GM18499 (cell line): ENCODE measurements around the gene CLCA2.

Experiments
- ATAC-seq: cut with Tn5 transposase; IDR thresholded peaks from one replicate; pipeline ENCODE4 v1.9.1; 2021; ENCODE audit warnings: moderate number of reproducible peaks; ENCODE audit not compliant: insufficient read depth, unreplicated experiment

The CLCA2 gene

DNA sequence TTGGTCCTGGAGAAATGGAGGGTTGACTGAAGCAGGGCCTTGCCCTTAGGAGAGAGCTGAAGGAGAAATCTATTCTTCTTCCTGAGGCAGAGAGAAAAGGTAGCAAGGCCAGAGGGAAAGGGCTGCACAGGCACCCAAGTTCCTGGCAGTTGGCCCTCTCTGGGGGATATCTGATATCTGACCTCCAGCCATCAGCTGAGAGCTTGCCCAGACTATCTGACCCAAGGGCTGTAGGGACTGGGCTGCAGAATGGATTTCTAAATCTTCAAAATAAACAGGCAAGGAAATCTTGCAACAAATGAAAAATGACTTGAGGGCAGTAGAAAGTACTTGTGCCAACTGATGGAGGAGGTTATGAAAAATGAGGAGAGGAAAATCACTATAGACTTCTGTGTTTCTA lies 498 bp upstream of the CLCA2 start:
- ATAC-seq = no peak

DNA sequence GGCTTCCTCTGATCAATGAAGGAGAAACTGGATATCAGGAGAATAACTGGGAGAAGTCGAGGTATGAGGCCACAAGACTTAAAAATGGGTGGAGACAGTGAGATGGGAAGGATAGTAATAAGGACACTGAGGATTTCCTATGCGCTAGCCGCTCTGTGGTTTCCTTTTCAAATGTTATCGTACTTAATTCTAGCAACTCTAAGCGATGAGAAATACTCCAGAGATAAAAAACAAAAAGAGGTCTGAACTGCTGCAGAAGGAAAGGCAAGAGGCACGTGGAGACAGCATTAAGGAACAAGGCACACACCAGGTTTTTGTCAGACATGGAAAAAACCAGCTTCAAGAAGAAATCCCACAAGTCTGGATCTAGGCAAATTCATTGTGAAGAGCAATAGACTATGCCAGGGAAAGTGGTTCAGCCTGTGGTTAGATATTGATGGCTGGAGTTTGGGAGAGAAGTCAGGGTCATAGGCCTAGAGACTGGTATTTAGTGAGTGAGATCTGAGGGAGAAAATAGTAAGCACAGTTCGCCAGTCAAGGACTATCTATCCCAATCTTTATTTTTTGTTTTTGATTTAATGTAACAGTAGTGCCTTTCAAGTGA lies 5.3 kb downstream of the CLCA2 start:
- ATAC-seq = no peak

DNA sequence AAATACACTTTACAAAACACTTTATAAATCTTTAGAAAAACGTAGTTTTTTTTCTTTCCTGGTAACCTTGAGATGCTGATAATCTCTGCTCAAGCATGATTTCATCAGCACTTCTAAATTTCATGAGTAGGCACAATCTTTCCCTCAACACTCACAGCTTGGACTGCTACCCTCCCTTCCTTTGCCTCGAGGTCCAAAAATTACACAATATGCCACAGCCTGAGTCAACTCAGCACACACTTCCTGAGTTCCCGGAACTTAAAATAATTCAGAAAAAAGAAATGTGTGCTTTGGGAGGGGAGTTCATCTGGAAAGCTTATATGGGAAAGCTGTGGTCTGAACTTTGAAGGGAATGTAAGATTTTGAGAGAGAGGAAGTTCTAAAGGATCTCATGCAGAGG lies 5.9 kb downstream of the CLCA2 start:
- no peak for ATAC-seq

DNA sequence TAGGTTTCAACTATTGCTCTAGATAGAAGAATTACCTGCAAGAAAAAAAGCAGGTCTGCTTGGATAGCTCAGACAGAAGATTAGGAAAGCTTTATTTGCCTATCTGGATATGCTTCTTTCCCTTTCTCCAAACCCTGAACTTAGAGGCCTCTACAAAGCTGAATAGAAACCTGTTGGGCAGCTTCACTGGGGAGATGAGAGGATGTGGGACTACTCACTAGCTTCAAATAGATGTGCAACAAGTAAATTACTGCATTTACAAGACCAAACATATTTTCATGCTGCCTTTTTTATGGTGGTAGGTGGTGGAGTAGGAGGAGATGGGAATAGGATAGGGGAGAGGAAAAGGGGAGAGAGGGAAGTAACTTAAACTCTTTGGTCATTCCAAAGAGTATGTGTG lies 6.4 kb downstream of the CLCA2 start:
- no peak for ATAC-seq

DNA sequence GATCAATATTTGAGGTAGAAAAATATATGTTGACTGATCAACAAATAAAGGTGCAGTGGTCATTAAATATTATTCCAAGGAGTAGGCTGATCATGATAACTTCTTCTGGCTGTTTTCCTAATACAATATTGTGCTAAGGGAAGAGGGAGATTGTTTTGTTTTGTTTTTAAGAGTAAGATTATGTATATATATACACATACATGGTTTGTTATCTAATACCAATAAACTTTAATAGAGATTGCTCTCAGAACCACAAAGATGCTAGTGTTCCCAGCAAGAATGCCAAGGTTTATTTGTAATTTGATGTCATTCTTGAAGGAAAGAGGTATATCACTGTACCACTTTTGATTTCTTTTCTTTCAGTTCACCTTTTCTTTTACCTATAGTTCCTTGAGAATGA lies 10.1 kb downstream of the CLCA2 start:
- ATAC-seq = no peak

DNA sequence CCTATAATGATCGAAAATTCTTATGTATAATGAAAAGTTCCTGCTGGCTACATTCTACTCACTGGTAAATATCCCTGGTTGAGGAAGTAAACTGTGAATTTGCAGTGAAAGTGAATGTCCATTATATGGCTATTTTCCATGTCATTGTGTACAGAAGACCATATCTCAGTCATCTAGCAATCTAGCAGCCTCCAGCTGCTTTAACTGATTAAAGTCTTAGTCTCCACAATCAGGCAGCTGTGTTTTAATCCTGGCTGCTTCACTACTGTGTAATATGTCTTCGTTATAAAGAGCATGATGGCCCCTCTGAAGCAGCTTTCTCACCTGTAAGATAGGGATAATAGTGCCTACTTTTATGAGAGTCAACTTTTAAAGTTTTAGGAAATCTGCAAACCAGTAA lies 11.4 kb downstream of the CLCA2 start:
- no peak for ATAC-seq

DNA sequence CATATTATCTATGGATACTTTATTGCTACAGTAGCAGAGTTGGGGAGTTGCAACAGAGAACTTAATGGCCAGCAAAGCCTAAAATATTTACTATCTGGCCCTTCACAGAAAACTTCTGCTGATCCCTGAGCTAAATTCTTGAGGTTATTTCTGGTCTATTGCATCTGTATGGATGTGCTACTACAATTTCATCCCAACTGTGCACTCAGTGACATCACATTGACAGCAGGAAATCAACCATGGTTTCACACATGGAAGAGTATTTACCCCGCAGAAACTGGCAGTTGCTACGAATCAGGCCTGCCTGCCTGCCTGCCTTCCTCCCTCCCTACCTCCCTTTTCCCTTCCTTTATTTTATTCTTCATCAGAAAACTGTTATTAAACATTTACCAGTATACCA lies 12.1 kb downstream of the CLCA2 start:
- no peak for ATAC-seq

DNA sequence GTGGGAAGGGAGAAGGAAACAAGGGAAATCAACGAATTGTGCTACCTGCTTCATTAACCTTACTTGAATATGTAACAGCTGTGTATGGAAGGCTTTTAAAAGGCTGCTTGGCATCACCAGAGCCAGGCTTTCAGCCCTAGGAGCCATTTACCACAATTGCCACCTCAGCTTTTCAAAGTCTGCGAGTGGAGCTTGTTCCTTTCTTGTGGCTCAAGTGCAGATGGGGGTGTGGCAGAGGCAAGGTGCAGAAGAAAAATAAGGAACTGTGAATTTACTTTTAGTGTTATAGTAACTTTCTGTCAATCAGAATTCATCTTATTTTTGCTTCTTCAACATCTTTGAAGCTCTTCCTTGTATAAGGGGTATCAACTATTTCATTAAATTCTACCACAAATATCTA lies 17.6 kb downstream of the CLCA2 start:
- no peak for ATAC-seq

DNA sequence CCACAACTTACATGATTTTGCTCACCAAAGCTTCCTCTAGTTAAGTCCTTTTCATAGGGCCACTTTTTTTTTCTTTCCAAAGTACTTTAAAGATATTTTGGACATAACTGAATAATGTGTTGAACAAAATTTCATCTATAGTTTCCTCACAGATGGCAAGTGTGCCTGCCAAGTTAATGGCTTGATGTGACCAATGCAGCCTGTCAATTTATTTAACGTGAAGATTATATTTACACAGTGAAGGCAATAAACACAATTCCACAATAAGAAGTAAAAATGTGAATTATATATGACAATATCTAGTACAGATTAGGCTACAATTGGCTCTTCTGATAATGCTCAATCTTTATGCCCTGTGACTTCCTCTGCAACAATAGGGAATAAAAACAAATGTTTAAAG lies 18.0 kb downstream of the CLCA2 start:
- ATAC-seq = no peak

DNA sequence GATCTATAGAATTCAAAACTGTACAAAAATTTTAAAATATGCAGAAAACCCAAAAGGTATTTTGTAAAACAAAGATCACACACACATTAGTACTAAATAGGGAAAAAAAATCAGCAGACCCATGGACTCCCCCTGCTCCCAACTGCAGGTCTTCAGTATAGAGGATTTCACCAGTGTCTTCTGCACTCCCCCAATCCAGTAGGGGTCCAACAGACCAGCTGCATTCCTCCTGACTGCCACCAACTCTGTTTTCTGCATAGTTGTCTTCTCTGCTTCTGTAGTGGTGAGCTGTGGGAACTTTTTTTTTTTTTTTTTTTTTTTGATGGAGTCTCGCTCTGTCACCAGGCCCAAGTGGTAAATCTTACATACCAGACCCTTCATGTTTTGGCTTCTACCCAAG lies 21.9 kb downstream of the CLCA2 start:
- no peak for ATAC-seq

DNA sequence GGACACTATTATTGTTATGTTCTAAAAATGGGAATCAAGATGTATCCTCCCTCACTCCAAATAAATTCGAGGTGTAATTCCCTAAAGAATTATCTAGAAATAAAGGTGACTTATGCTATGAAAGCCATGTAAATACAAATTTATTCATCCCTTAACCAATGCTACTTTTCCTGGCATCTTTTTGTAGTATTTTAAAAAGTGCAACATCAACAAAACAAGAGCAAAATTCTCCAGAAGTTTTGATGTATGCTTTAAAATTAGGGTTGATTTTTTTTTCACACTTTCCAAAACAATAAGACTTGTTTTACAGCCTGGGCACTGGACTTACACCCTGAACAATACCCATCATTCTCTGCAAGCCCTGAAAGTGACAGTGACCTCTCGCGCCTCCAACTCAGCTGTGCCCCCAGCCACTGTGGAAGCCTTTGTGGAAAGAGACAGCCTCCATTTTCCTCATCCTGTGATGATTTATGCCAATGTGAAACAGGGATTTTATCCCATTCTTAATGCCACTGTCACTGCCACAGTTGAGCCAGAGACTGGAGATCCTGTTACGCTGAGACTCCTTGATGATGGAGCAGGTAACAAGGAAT lies 23.3 kb downstream of the CLCA2 start:
- ATAC-seq = no peak

DNA sequence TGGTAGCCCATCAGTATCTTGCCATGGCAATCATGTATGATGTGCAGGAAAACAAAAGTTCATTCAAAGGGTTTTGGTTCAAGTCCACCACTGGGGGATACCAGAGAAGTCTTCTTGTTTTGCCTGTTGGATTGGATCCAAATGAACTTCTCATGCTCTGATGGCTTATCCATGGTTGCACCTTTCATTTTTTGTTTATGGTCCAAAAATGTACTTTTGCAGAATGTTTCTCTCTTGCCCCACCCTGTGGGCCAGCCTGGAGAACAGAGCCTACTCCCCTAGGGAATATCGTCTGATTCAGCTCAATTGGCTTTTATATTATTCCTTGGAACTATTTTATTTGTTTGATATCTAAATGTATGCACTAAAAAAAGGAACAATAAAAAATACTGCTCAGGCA lies 24.7 kb downstream of the CLCA2 start:
- no peak for ATAC-seq

DNA sequence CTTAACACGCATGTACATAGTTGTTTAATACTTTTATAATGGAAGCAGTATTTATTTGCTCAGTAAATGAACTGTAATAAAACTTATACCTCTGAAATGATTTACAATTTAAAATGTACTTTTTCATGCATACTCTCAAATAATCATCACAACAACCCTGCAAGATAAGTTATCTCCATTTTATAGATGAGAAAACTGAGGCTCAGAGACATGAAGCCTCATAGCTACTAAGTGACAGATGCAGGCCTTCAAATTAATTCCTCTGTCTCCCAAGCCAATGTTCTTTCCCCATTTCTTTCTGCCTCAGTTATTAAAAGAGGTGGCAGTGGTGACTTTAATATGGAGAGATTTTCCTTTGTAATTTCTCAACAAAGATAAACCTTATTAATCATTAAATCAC lies 25.1 kb downstream of the CLCA2 start:
- ATAC-seq = no peak

DNA sequence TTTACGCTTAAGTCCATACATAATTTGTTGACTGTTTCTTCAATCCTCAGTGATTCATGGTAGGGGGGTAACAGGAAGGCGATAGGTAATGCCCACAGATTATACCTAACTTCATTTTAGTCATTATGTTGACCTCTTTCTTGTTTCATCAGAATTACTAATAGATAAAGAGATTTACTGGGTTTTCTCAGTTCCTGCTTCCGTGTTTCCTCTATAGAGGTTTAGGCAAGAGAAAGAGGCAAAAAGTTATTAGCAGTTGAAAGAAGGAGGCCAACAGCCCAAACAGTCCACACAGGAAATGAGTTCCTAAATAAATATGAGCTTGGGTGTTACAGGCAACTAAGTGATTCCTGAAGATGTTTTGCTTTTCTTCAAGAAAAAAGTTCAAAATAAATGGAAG lies 26.9 kb downstream of the CLCA2 start:
- ATAC-seq = no peak

DNA sequence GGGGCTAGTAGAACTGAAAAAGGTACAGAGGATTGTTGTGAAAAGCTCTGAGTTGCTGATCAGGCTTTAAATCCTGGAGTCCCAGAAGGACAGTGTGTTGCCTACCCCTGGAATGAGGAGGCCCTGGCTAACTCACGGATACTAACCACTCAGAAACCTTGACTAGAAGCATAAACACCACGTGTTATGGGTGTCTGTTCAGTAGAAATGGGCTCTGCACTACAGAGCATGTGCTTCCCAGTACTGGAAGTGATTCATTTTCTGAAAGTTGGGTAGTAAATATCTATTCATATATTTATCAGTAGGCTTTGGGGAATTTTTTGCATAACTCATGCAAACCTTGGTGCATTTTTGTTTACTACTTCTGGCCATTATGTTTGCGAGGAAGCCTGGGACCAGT lies 29.7 kb downstream of the CLCA2 start:
- no peak for ATAC-seq

DNA sequence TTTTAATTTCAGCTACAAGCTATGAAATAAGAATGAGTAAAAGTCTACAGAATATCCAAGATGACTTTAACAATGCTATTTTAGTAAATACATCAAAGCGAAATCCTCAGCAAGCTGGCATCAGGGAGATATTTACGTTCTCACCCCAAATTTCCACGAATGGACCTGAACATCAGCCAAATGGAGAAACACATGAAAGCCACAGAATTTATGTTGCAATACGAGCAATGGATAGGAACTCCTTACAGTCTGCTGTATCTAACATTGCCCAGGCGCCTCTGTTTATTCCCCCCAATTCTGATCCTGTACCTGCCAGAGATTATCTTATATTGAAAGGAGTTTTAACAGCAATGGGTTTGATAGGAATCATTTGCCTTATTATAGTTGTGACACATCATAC lies 31.1 kb downstream of the CLCA2 start:
- ATAC-seq = no peak

DNA sequence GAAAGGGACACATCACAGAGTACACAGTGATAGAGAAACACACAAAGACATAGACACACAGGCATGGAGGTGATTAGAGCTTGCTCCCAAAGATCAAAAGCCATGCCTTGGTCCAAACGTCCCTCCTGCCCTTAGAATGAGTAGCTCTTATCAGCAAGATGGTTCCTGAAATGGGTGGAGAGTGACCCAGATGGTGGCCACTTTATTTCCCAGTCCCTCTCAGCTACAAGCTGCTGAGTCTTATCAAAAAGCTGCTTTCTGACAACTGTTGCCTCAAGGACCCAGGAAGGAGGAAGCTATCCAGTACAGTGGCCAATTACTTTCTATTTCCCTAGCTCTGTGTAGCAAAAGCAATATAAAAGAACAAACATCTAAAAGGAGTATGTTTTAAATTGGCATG lies 37.0 kb downstream of the CLCA2 start:
- ATAC-seq = no peak

DNA sequence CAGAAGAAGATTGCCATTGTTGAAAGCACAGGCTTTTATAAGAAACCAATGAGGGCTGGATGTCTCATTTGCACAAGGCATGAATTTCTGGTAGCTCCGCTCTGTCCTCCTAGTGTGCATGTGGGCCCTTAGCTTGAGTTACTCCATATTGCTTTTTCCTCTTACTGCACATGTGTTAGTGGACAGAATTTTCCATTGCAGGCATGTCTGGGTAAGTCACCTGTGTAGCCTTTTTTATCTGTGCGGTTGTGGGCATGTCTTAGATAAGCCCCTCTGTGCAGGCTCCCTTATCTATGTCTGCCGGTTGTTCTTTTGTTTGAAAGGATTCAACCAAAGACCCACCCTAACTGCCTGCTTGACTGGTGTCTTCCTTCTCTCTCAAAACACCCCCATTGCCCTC lies 37.5 kb downstream of the CLCA2 start:
- ATAC-seq = no peak

DNA sequence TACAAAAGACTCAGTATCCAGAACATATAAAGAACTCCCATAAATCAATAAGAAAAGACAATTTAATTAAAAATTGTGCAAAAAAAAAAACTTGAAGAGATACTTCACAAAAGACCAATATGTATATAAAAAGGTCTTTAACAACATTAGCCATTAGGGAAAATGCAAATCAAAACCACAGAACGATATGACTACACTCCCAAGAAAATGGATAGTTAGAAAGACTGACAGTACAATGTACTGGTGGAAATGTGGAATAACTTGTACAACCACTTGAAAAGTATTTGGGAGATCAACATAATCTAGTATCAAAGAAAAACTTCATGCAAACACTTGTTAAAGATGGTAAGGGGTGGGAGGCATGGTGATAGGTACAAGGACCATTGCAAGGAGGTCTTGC lies 40.8 kb downstream of the CLCA2 start:
- no peak for ATAC-seq

DNA sequence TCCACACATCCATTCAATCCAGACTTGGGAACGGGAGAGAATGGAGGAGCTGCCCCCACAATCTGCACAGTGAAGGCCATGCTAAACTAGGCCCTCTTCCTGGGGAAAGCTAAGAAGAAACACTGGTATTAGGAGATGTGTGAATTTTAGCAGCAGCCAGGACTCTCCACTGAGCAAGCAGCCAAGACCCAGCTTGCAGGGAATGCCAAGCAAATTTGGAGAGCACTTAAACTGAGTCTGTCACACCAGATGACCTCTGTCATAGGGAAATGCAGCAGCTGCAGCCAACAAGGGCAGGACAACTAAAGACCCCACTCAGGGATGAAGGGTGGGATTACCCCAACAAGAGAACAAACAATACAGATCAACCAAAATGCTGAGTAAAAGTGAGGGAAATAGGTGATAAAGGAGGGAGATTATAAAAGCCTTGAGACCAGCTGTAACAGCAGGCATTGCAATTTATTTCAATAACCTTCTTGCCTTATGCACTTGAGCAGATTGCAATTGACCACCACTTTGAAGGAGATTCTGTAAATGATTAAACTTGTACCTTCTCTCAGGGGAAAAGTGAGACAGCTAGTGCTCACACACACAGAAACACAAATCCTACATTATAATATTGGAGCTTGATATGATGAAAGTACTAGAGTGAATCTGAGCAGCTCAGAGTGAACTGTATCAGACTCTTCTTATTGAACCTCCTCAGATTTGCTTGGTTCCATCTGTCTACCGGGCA lies 42.3 kb downstream of the CLCA2 start:
- ATAC-seq = no peak

DNA sequence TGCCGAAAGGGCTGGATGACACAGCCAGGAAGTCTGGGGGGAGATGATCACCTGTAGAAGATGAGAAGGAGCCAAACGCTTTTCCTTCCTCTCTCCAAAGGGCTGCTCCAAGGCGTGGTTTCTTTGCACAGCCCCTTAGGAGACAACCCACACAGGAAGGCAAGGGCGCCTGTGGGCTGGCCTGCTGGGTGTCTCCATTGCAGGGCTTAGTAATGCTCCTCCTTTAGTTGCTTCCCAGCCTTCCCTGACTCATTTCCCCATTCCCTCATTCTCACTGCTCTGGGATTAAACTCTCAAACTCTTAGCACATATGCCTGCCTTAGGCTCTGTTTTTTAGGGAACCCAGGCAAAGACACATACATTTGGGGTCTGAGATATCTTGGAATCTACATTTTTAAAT lies 43.0 kb downstream of the CLCA2 start:
- ATAC-seq = no peak

DNA sequence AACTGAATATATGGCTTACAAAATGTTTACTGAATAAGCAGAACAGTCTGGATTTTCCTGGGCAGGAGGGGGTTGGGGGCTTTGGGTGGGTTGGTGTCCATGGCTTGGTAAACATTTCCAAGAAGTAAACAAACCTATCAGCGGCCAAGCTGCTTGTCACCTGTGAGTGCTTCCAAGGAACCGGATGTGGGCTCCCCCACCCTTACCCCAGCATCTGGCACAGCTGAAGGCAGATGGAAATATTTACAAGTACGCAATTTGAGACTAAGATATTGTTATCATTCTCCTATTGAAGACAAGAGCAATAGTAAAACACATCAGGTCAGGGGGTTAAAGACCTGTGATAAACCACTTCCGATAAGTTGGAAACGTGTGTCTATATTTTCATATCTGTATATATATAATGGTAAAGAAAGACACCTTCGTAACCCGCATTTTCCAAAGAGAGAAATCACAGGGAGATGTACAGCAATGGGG lies 44.6 kb downstream of the CLCA2 start, which contains the start of gene CLCA1:
CLCA1 (plus strand) TSS at position 427 of the 477 bp plus-strand sequence; CDS start at position 472, 45 bp downstream.
- no peak for ATAC-seq
